ENCODE data around the gene CAPZB. TPM values are rescaled to one million over a fixed set of nuclear protein-coding genes. Genes with fewer than 3 reads are reported as not detected.

Gene CAPZB
- total RNA-seq, 1 experiment from 2014 or later, result 491 TPM

GRCh38 chr1:19476450-19477190, 8.7 kb downstream of the CAPZB start:
- no peak for DNase-seq (ENCODE audit: low read depth, low spot score)
- Histone ChIP-seq H3K4me3 (ENCODE audit: low read depth in 2 of 2, low read length in 2 of 2) (no peak overlapping the region), H3K4me1 (ENCODE audit: control insufficient read depth, insufficient read depth, low read length) (peaks cover 59% of the 10 kb centered on the region), H3K9me3 (ENCODE audit: control insufficient read depth, insufficient read depth, low read depth, low read length) (no peaks in the 10 kb centered on the region), H3K27ac (ENCODE audit: low read length) (peak overlapping the region; percentile 61), H3K36me3 (ENCODE audit: control insufficient read depth, insufficient read depth, low read length) (no peaks in the 10 kb centered on the region), H3K27me3 (ENCODE audit: control insufficient read depth, insufficient read depth, low read length) (no peaks in the 10 kb centered on the region)
- POLR2A ChIA-PET, result no interaction called here
- BruUV-seq (replicated peaks), result no TSS peak
- TF ChIP-seq SIN3A (IDR thresholded peaks at IDR 0.05; ENCODE audit: borderline replicate concordance, insufficient read depth, low read depth, low read length) (no peak), POLR2AphosphoS5 (IDR thresholded peaks at IDR 0.05; ENCODE audit: low read depth, low read length) (no peak), TCF7L2 (IDR thresholded peaks at IDR 0.05; ENCODE audit: low read depth, low read length) (no peak), CTCF (IDR thresholded peaks at IDR 0.05) (no peak)
- TF ChIP-seq, protein P1, sequence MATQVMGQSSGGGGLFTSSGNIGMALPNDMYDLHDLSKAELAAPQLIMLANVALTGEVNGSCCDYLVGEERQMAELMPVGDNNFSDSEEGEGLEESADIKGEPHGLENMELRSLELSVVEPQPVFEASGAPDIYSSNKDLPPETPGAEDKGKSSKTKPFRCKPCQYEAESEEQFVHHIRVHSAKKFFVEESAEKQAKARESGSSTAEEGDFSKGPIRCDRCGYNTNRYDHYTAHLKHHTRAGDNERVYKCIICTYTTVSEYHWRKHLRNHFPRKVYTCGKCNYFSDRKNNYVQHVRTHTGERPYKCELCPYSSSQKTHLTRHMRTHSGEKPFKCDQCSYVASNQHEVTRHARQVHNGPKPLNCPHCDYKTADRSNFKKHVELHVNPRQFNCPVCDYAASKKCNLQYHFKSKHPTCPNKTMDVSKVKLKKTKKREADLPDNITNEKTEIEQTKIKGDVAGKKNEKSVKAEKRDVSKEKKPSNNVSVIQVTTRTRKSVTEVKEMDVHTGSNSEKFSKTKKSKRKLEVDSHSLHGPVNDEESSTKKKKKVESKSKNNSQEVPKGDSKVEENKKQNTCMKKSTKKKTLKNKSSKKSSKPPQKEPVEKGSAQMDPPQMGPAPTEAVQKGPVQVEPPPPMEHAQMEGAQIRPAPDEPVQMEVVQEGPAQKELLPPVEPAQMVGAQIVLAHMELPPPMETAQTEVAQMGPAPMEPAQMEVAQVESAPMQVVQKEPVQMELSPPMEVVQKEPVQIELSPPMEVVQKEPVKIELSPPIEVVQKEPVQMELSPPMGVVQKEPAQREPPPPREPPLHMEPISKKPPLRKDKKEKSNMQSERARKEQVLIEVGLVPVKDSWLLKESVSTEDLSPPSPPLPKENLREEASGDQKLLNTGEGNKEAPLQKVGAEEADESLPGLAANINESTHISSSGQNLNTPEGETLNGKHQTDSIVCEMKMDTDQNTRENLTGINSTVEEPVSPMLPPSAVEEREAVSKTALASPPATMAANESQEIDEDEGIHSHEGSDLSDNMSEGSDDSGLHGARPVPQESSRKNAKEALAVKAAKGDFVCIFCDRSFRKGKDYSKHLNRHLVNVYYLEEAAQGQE (IDR thresholded peaks at IDR 0.05; ENCODE audit: insufficient read depth in 1 of 2, low read depth in 2 of 2, low read length in 1 of 2), result no peak
- CTCF ChIA-PET, result no interaction called here
- in situ Hi-C loops (cut with HindIII; ENCODE audit: low pct_unique_long_range_greater_than_20kb, low sequenced_read_pairs), result no loop called here
- intact Hi-C loops (cut with micrococcal nuclease; ENCODE audit: unreplicated experiment), result no loop called here
- ATAC-seq, result no peak

- ATAC-seq, result no peak
- in situ Hi-C loops (cut with HindIII; ENCODE audit: low pct_unique_long_range_greater_than_20kb, low sequenced_read_pairs), result no loop called here
- H3K36me3 ChIP-seq (ENCODE audit: control insufficient read depth, insufficient read depth, low read length), result no peaks in the 10 kb centered on the region
Observed at GRCh38 chr1:19475296-19475695, 10.0 kb downstream of the CAPZB start.

More at GRCh38 chr1:19475296-19475695, 10.0 kb downstream of the CAPZB start:
- intact Hi-C loops (cut with micrococcal nuclease; ENCODE audit: unreplicated experiment), result no loop called here
- H3K9me3 ChIP-seq (ENCODE audit: control insufficient read depth, insufficient read depth, low read depth, low read length), result no peaks in the 10 kb centered on the region
- BruUV-seq (replicated peaks), result no TSS peak
- no peaks in the 10 kb centered on the region for H3K27me3 ChIP-seq (ENCODE audit: control insufficient read depth, insufficient read depth, low read length)
- CTCF ChIA-PET, result no interaction called here
- H3K27ac ChIP-seq (ENCODE audit: low read length), result no peak overlapping the region
- no peak for DNase-seq (ENCODE audit: low read depth, low spot score)
- POLR2A ChIA-PET, result interaction anchor here (0.6 kb wide), 2 partner anchors 109 to 1000 kb away, joined by 4 to 7 read pairs; no protein-coding TSS in a partner anchor
- peaks cover 53% of the 10 kb centered on the region for H3K4me1 ChIP-seq (ENCODE audit: control insufficient read depth, insufficient read depth, low read length)
- TF ChIP-seq TCF7L2 (IDR thresholded peaks at IDR 0.05; ENCODE audit: low read depth, low read length) (no peak), SIN3A (IDR thresholded peaks at IDR 0.05; ENCODE audit: borderline replicate concordance, insufficient read depth, low read depth, low read length) (no peak), POLR2AphosphoS5 (IDR thresholded peaks at IDR 0.05; ENCODE audit: low read depth, low read length) (no peak), CTCF (IDR thresholded peaks at IDR 0.05) (no peak)
- TF ChIP-seq, protein P1 (IDR thresholded peaks at IDR 0.05; ENCODE audit: insufficient read depth in 1 of 2, low read depth in 2 of 2, low read length in 1 of 2), result no peak
- no peak overlapping the region for H3K4me3 ChIP-seq (ENCODE audit: low read depth in 2 of 2, low read length in 2 of 2)
